GM12864 (cell line): ENCODE data around the gene KCTD2.

ENCODE experiments used
- DNase-seq: peaks from one replicate; pipeline ENCODE4 v3.0.0-alpha.2; 2011; ENCODE audit warnings: low read depth
- H3K4me3 ChIP-seq: 2 replicates; pipeline ENCODE4 v1.5.1; 2011; ENCODE audit warnings: mild to moderate bottlenecking, low read depth, low read length, control low read depth
- CTCF ChIP-seq: IDR thresholded peaks from 2 replicates; pipeline ENCODE4 v1.5.1; 2011; ENCODE audit warnings: low read depth, mild to moderate bottlenecking, moderate library complexity, low read length, control low read depth, inconsistent platforms; ENCODE audit errors: missing control alignments

KCTD2 gene

GRCh38 chr17:75074532-75074931 is 27.5 kb downstream of the KCTD2 start:
- H3K4me3 ChIP-seq, result no peak overlapping the region
- DNase-seq, result no peak
- TF ChIP-seq CTCF, result no peak

GRCh38 chr17:75075597-75076336 is 28.7 kb downstream of the KCTD2 start:
- no peak for TF ChIP-seq CTCF
- H3K4me3 ChIP-seq, result no peak overlapping the region
- DNase-seq, result no peak

GRCh38 chr17:75077072-75077495 is 30.1 kb downstream of the KCTD2 start:
- DNase-seq, result no peak
- no peak for TF ChIP-seq CTCF
- H3K4me3 ChIP-seq, result peak overlapping the region; percentile 38; the same call in 1 of the 2 replicates

GRCh38 chr17:75077496-75078283 is 30.7 kb downstream of the KCTD2 start:
- peak; percentile 27 for TF ChIP-seq CTCF
- DNase-seq, result no peak
- peak overlapping the region; percentile 38 for H3K4me3 ChIP-seq

- DNase-seq, result no peak
- H3K4me3 ChIP-seq, result no peak overlapping the region
- no peak for TF ChIP-seq CTCF
These were observed 31.4 kb downstream of the KCTD2 start for GRCh38 chr17:75078284-75079022.

- no peak for DNase-seq
- H3K4me3 ChIP-seq, result no peak overlapping the region
- TF ChIP-seq CTCF, result no peak
These were observed 32.0 kb downstream of the KCTD2 start for GRCh38 chr17:75079023-75079373.
